GM12878 (cell line): Measurements from ENCODE around the gene IL4I1. TPM values are rescaled to one million over a fixed set of nuclear protein-coding genes. Genes with fewer than 3 reads are reported as not detected.
A peak's percentile ranks its signal among the peaks of the same experiment; 100 is the strongest.

Experiments
- BACH1 ChIP-seq: fragments of 450-650 bp; IDR thresholded peaks from 2 replicates; pipeline ENCODE4 v1.6.1; 2017; ENCODE audit warnings: mild to moderate bottlenecking, borderline replicate concordance
- BHLHE40 ChIP-seq, 2 experiments: fragments of 450-650 bp in 1 of 2; IDR thresholded peaks; 2 replicates each; pipeline ENCODE4 v1.6.1; 2011 to 2017; ENCODE audit warnings: low read depth in 2 of 2, borderline replicate concordance in 1 of 2, improper control_type of control experiment in 1 of 2, low read length in 1 of 2, mild to moderate bottlenecking in 1 of 2
- CHD2 ChIP-seq: IDR thresholded peaks from 2 replicates; pipeline ENCODE4 v1.6.1; 2011; ENCODE audit warnings: low read depth, low read length, improper control_type of control experiment, borderline replicate concordance
- CREB1 ChIP-seq: IDR thresholded peaks from 2 replicates; pipeline ENCODE4 v1.6.1; 2012; ENCODE audit warnings: low read depth, mild to moderate bottlenecking, inconsistent platforms
- EP300 ChIP-seq, 2 experiments: fragments of 150-350 bp in 1 of 2; IDR thresholded peaks; 2 replicates each; pipeline ENCODE4 v1.6.1; 2011 to 2012; ENCODE audit warnings: low read depth in 2 of 2, low read length in 2 of 2, borderline replicate concordance in 1 of 2, improper control_type of control experiment in 1 of 2, inconsistent platforms in 1 of 2; ENCODE audit not compliant: control insufficient read depth in 1 of 2
- ESRRA ChIP-seq: IDR thresholded peaks from 2 replicates; pipeline ENCODE4 v1.6.1; 2012; ENCODE audit warnings: mild to moderate bottlenecking, low read length, improper control_type of control experiment
- HDAC6 ChIP-seq: fragments of 200-600 bp; sonication (generic); IDR thresholded peaks from one replicate; pipeline ENCODE4 v1.8.0; 2017; ENCODE audit warnings: antibody characterized with exemption; ENCODE audit not compliant: unreplicated experiment
- IRF5 ChIP-seq: fragments of 450-650 bp; IDR thresholded peaks from 2 replicates; pipeline ENCODE4 v1.6.1; 2017; ENCODE audit warnings: borderline replicate concordance
- KLF5 ChIP-seq: fragments of 450-650 bp; IDR thresholded peaks from 2 replicates; pipeline ENCODE4 v1.6.1; 2014; ENCODE audit warnings: mild to moderate bottlenecking; ENCODE audit not compliant: partially characterized antibody
- NKRF ChIP-seq: fragments of 450-650 bp; conservative IDR thresholded peaks from 2 replicates; pipeline ENCODE4 v1.6.1; 2017; ENCODE audit warnings: mild to moderate bottlenecking, moderate library complexity
- NR2C1 ChIP-seq: fragments of 450-650 bp; IDR thresholded peaks from 2 replicates; pipeline ENCODE4 v1.6.1; 2017; ENCODE audit warnings: antibody characterized with exemption, mild to moderate bottlenecking, moderate library complexity
- PKNOX1 ChIP-seq: fragments of 450-650 bp; IDR thresholded peaks from 2 replicates; pipeline ENCODE4 v1.6.1; 2016; ENCODE audit warnings: mild to moderate bottlenecking
- POLR2AphosphoS5 ChIP-seq: IDR thresholded peaks from 2 replicates; pipeline ENCODE4 v1.6.1; 2011; ENCODE audit warnings: mild to moderate bottlenecking, low read length, inconsistent platforms
- RBBP5 ChIP-seq: fragments of 200-600 bp; sonication (generic); conservative IDR thresholded peaks from 2 replicates; pipeline ENCODE4 v1.6.1; 2016
- YY1 ChIP-seq: IDR thresholded peaks from 2 replicates; pipeline ENCODE4 v1.6.1; 2011; ENCODE audit warnings: low read depth, mild to moderate bottlenecking, low read length
- ZNF207 ChIP-seq: fragments of 450-650 bp; IDR thresholded peaks from 2 replicates; pipeline ENCODE4 v1.6.1; 2014; ENCODE audit warnings: antibody characterized with exemption, mild to moderate bottlenecking, borderline replicate concordance
- polyA plus RNA-seq, 11 experiments: library from polyadenylated mRNA; depleted of rRNA in 4 of 11; unstranded in 6 of 11; stranded (reverse) in 5 of 11; fragments of >200 nt; fragmentation: Nextera tagmentation in 4 of 11; fragmentation: Illumina TruSeq in 1 of 11; extraction: Ambion mirVana in 4 of 11; extraction: Trizol in 1 of 11; gene quantifications; 1 replicate in 1 of 11; 2 replicates in 10 of 11; pipeline versions ENCODE4 v1.2.1 to v1.2.3, GENCODE V29; 2011 to 2016; ENCODE audit warnings: inconsistent platforms in 2 of 11, missing spikeins in 2 of 11, low read depth in 1 of 11
- total RNA-seq, 4 experiments: library from RNA; depleted of rRNA in 3 of 4; stranded (reverse); fragments of >200 nt in 3 of 4; fragmentation: Illumina TruSeq in 1 of 4; extraction: Trizol in 1 of 4; gene quantifications; 2 replicates each; pipeline versions ENCODE4 v1.2.1 to v1.2.3, GENCODE V29; 2013 to 2021
- TF ChIP-seq, protein P1 (sequence below): IDR thresholded peaks from 2 replicates; pipeline ENCODE4 v1.6.1; 2012; ENCODE audit warnings: improper control_type of control experiment, low read depth, low read length; ENCODE audit not compliant: insufficient replicate concordance
- TF ChIP-seq, protein P2 (sequence below): IDR thresholded peaks from 2 replicates; pipeline ENCODE4 v1.6.1; 2011; ENCODE audit warnings: borderline replicate concordance, low read depth, mild to moderate bottlenecking, moderate library complexity, mixed read lengths, low read length; ENCODE audit not compliant: insufficient read depth; ENCODE audit errors: extremely low read length

IL4I1 gene
- total and polyA plus RNA-seq, 10 of the 15 experiments (the other 5 are each of a cell fraction or from before 2014, with no cell fraction given): 0.62 to 83.8 (median 42.8) TPM

DNA sequence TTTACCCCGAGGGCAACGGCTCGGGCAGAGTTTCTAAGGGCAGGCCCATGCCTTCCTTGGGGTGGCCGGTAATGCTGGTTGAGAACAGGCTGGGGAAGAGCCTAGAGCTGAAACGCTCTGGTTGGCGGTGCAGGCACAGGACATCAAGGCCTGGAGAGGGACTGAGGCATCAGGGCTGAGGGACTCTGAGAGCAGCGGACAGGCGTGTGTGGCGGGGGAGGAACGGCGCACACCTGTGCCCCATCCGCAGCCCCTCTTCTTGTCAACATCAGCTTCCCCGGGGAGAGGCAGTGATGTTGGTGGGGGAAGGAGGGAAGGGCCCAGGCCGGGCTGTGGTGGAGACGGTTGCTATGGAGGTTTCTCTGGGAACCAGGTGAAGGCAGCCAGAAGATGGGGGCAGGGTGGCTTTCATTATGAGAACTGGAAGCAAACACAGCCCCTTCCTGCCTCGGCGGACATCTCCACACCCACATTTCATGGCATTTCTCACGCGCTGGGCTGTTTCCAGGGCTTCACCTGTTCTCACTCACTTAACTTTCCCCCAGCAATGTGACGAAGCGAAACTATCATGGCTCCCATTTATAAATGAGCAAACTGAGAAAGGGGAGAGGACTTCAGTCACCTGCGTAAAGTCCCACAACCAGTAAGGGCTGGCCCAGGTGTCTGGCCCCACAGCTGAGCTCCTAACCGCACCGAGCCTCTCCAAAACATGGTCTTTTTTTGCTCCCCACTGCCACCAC is 24.1 kb upstream of the IL4I1 start (continued):
- TF ChIP-seq RBBP5: no peak
- peak; percentile 40; the same call in 1 of the 2 replicates for TF ChIP-seq YY1
- no peak for TF ChIP-seq NR2C1
- no peak for TF ChIP-seq PKNOX1
- no peak for TF ChIP-seq ZNF207
- no peak for TF ChIP-seq KLF5
- TF ChIP-seq ESRRA: no peak
- no peak for TF ChIP-seq EP300 (IDR thresholded peaks at IDR 0.05; ENCODE audit: borderline replicate concordance in 1 of 2, control insufficient read depth in 1 of 2, low read depth in 2 of 2, low read length in 2 of 2)
- TF ChIP-seq CHD2: no peak
- no peak for TF ChIP-seq BACH1
- no peak for TF ChIP-seq IRF5
- TF ChIP-seq, protein P1, sequence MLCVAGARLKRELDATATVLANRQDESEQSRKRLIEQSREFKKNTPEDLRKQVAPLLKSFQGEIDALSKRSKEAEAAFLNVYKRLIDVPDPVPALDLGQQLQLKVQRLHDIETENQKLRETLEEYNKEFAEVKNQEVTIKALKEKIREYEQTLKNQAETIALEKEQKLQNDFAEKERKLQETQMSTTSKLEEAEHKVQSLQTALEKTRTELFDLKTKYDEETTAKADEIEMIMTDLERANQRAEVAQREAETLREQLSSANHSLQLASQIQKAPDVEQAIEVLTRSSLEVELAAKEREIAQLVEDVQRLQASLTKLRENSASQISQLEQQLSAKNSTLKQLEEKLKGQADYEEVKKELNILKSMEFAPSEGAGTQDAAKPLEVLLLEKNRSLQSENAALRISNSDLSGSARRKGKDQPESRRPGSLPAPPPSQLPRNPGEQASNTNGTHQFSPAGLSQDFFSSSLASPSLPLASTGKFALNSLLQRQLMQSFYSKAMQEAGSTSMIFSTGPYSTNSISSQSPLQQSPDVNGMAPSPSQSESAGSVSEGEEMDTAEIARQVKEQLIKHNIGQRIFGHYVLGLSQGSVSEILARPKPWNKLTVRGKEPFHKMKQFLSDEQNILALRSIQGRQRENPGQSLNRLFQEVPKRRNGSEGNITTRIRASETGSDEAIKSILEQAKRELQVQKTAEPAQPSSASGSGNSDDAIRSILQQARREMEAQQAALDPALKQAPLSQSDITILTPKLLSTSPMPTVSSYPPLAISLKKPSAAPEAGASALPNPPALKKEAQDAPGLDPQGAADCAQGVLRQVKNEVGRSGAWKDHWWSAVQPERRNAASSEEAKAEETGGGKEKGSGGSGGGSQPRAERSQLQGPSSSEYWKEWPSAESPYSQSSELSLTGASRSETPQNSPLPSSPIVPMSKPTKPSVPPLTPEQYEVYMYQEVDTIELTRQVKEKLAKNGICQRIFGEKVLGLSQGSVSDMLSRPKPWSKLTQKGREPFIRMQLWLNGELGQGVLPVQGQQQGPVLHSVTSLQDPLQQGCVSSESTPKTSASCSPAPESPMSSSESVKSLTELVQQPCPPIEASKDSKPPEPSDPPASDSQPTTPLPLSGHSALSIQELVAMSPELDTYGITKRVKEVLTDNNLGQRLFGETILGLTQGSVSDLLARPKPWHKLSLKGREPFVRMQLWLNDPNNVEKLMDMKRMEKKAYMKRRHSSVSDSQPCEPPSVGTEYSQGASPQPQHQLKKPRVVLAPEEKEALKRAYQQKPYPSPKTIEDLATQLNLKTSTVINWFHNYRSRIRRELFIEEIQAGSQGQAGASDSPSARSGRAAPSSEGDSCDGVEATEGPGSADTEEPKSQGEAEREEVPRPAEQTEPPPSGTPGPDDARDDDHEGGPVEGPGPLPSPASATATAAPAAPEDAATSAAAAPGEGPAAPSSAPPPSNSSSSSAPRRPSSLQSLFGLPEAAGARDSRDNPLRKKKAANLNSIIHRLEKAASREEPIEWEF: no peak
- no peak for TF ChIP-seq HDAC6
- peak; percentile 27 to 43; a peak in 2 of 4 replicates for TF ChIP-seq BHLHE40 (IDR thresholded peaks at IDR 0.05; ENCODE audit: borderline replicate concordance in 1 of 2, low read depth in 2 of 2, low read length in 1 of 2)
- no peak for TF ChIP-seq CREB1
- TF ChIP-seq POLR2AphosphoS5: 0 out of 2 replicates have a peak, but pooled peaks have one; percentile 26
- no peak for TF ChIP-seq NKRF
- TF ChIP-seq, protein P2, sequence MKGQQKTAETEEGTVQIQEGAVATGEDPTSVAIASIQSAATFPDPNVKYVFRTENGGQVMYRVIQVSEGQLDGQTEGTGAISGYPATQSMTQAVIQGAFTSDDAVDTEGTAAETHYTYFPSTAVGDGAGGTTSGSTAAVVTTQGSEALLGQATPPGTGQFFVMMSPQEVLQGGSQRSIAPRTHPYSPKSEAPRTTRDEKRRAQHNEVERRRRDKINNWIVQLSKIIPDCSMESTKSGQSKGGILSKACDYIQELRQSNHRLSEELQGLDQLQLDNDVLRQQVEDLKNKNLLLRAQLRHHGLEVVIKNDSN: no peak
